GM06990 (cell line): ENCODE data around the gene ANAPC1.
"Not testable (repeated sequence)": the region's sequence is repeated elsewhere in the genome, so short reads cannot be mapped to it uniquely, and the experiment has no call there.

Experiments
- DNase-seq: peaks from one replicate; pipeline ENCODE4 v3.0.0-alpha.2; 2011; ENCODE audit not compliant: insufficient read length; ENCODE audit errors: extremely low read depth
- H3K27me3 ChIP-seq: replicated peaks from 2 replicates; pipeline ENCODE4 v1.6.0; 2011; ENCODE audit warnings: low read length; ENCODE audit not compliant: control insufficient read depth, insufficient read depth
- H3K36me3 ChIP-seq: 2 replicates; pipeline ENCODE4 v1.5.1; 2011; ENCODE audit warnings: low read length; ENCODE audit not compliant: control insufficient read depth, insufficient read depth
- H3K4me3 ChIP-seq: replicated peaks from 2 replicates; pipeline ENCODE4 v1.5.1; 2011; ENCODE audit warnings: low read depth, mild to moderate bottlenecking, control low read depth, low read length
- TF ChIP-seq, protein P1 (sequence below): IDR thresholded peaks from 2 replicates; pipeline ENCODE4 v1.5.1; 2011; ENCODE audit warnings: low read length, control low read depth, mild to moderate bottlenecking, inconsistent platforms; ENCODE audit not compliant: insufficient read depth, poor library complexity, severe bottlenecking

ANAPC1 gene

GRCh38 chr2:111918383-111918806 lies 34.4 kb upstream of the ANAPC1 start:
- no peaks in the 10 kb centered on the region for H3K36me3 ChIP-seq
- no peak for DNase-seq
- TF ChIP-seq, protein P1, sequence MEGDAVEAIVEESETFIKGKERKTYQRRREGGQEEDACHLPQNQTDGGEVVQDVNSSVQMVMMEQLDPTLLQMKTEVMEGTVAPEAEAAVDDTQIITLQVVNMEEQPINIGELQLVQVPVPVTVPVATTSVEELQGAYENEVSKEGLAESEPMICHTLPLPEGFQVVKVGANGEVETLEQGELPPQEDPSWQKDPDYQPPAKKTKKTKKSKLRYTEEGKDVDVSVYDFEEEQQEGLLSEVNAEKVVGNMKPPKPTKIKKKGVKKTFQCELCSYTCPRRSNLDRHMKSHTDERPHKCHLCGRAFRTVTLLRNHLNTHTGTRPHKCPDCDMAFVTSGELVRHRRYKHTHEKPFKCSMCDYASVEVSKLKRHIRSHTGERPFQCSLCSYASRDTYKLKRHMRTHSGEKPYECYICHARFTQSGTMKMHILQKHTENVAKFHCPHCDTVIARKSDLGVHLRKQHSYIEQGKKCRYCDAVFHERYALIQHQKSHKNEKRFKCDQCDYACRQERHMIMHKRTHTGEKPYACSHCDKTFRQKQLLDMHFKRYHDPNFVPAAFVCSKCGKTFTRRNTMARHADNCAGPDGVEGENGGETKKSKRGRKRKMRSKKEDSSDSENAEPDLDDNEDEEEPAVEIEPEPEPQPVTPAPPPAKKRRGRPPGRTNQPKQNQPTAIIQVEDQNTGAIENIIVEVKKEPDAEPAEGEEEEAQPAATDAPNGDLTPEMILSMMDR, result no peak

DNA sequence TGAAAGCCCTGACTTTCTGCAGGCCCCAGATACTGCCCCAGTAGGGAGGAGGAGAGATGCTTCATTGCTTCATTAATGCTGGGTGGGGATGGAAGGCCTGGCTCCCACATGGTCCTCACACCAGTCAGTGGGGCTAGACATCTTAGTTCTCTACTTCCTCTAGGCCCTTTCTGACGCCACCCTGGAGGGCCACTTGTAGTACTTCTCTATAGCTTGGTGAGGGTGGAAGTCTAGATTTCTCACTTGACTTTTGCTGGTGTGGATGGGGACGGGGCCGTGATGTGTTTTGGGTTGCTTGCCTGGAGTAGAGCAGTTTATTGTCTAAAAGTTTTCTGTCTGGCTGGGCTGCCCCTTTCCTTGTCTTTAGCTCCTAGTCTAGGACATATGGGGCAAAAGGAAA lies 33.1 kb upstream of the ANAPC1 start:
- Histone ChIP-seq H3K4me3 (no peak overlapping the region), H3K27me3 (no peaks in the 10 kb centered on the region), H3K36me3 (no peaks in the 10 kb centered on the region)
- DNase-seq, result no peak
- TF ChIP-seq, protein P1, result no peak

More at GRCh38 chr2:111918383-111918806, 34.4 kb upstream of the ANAPC1 start:
- Histone ChIP-seq H3K4me3 (no peak overlapping the region), H3K27me3 (no peaks in the 10 kb centered on the region)

GRCh38 chr2:111912547-111912946 lies 28.6 kb upstream of the ANAPC1 start:
- TF ChIP-seq, protein P1, result no peak
- H3K4me3 ChIP-seq, result no peak overlapping the region
- DNase-seq, result no peak
- H3K27me3 ChIP-seq, result no peaks in the 10 kb centered on the region
- H3K36me3 ChIP-seq, result no peaks in the 10 kb centered on the region

- DNase-seq, H3K27me3 ChIP-seq: not testable (repeated sequence)
Observed at GRCh38 chr2:111911295-111911977, 27.4 kb upstream of the ANAPC1 start.

DNA sequence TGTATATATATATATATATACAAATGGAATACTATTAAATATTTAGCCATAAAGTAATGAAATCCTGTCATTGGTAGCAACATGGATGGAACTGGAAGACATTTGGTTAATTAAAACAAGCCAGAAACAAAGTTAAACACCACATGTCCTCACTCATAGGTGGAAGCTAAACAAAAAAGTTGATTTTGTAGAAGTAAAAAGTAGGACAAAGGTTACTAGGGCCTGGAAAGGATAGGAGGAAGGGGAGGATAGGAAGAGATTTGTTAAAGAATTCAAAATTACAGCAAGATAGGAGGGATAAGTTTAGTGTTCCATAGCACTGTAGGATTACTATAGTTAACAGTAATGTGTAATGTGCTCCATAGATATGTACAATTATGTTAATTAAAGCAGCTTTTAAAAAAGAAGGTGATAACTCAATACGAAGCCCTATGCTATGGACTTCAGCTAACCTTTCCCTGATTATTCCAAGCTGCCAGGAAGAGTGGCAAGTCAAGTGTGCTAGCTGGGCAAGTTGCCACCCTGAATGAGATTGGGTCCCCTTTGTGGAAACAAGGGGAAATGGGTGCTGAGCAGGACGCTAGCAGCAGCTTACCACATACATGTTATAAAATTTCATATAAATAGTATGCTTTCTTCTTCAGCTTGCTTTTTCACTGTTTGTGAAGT lies 26.8 kb upstream of the ANAPC1 start:
- no peak for DNase-seq
- Histone ChIP-seq H3K4me3 (no peak overlapping the region), H3K27me3 (no peaks in the 10 kb centered on the region), H3K36me3 (no peaks in the 10 kb centered on the region)
- TF ChIP-seq, protein P1, result no peak

More at GRCh38 chr2:111911295-111911977, 27.4 kb upstream of the ANAPC1 start:
- not testable (repeated sequence) for H3K36me3 ChIP-seq, H3K4me3 ChIP-seq

GRCh38 chr2:111909997-111910396 lies 26.0 kb upstream of the ANAPC1 start:
- not testable (repeated sequence) for H3K4me3 ChIP-seq, H3K36me3 ChIP-seq, DNase-seq, H3K27me3 ChIP-seq
